Spleen (tissue), 7 donors: ENCODE measurements around the gene DNAH14.

ENCODE experiments used
- POLR2AphosphoS5 ChIP-seq, 3 donors: sonication (generic); formaldehyde crosslinking; IDR thresholded peaks; one replicate each; pipeline ENCODE4 v1.5.1; 2017; ENCODE audit warnings: antibody characterized with exemption in 3 of 3
- TF ChIP-seq, protein P1 (sequence below), 11 experiments: fragments of 200-600 bp in 7 of 11; fragments of 450-650 bp in 4 of 11; sonication (generic) in 4 of 11; IDR thresholded peaks in 8 of 11; conservative IDR thresholded peaks in 3 of 11; 1 replicate in 7 of 11; 2 replicates in 4 of 11; pipeline versions ENCODE4 v1.4.0 to v1.8.0; 2016 to 2021; ENCODE audit warnings: antibody characterized with exemption in 11 of 11, inconsistent platforms in 4 of 11, mild to moderate bottlenecking in 1 of 11
- donor health status: DM: no; HTN: no; CAD: no; lungs with moderate emphysema.
- donor health status: DM: no; HTN: no; CAD: no.
- donor health status: DM: no; HTN: no; CAD: no.

GRCh38 chr1:224958490-224958889 is 29.0 kb downstream of the DNAH14 start:
- TF ChIP-seq, protein P1, sequence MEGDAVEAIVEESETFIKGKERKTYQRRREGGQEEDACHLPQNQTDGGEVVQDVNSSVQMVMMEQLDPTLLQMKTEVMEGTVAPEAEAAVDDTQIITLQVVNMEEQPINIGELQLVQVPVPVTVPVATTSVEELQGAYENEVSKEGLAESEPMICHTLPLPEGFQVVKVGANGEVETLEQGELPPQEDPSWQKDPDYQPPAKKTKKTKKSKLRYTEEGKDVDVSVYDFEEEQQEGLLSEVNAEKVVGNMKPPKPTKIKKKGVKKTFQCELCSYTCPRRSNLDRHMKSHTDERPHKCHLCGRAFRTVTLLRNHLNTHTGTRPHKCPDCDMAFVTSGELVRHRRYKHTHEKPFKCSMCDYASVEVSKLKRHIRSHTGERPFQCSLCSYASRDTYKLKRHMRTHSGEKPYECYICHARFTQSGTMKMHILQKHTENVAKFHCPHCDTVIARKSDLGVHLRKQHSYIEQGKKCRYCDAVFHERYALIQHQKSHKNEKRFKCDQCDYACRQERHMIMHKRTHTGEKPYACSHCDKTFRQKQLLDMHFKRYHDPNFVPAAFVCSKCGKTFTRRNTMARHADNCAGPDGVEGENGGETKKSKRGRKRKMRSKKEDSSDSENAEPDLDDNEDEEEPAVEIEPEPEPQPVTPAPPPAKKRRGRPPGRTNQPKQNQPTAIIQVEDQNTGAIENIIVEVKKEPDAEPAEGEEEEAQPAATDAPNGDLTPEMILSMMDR (IDR thresholded peaks at IDR 0.05 in 8 of 11, conservative IDR thresholded peaks at IDR 0.05 in 3 of 11) = no peak
- TF ChIP-seq POLR2AphosphoS5 (IDR thresholded peaks at IDR 0.05) = no peak
